Endothelial cell of hepatic sinusoid (primary cell): ENCODE measurements around the gene SUCLG2.

Experiments used
- in situ Hi-C: cut with HindIII; loops from 2 replicates; pipeline ENCODE4 v1.10.0; 2017; ENCODE audit warnings: low sequenced_read_pairs

SUCLG2 gene

GRCh38 chr3:67462187-67462586 is 192.2 kb downstream of the SUCLG2 start:
- in situ Hi-C loops, result no loop called here

- in situ Hi-C loops, result no loop called here
Observed at GRCh38 chr3:67461667-67462142, 192.7 kb downstream of the SUCLG2 start.

DNA sequence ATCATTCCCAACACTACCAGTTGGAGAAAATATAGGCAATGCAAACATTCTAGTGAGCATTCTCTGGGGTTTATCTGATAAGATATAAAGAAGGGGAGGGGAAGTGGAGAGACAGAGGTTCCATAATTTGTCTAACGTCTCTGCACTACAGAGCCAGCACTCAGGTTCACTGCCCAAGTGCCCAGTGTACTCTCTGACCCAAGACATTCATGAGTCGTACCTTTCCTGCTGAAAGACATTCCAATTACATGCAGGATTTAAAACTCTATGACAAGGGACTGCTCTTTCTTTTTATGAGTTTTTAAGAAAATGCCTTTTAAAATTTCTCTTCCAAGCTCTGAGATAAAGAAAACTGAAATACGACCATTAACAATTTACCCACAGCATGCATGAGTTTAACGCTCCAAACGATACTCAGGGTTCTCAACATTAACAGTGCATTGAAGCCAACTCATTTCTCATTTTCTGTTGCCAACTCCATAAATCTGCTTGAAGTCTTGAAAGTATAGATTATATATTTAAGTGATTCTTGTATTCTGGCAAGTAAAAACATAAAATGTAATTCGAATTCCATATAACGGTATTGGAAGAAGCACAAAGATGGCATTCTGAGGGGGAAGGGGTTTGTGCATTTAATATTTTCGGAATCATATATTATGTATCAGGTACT is 193.4 kb downstream of the SUCLG2 start:
- in situ Hi-C loops, result no loop called here

DNA sequence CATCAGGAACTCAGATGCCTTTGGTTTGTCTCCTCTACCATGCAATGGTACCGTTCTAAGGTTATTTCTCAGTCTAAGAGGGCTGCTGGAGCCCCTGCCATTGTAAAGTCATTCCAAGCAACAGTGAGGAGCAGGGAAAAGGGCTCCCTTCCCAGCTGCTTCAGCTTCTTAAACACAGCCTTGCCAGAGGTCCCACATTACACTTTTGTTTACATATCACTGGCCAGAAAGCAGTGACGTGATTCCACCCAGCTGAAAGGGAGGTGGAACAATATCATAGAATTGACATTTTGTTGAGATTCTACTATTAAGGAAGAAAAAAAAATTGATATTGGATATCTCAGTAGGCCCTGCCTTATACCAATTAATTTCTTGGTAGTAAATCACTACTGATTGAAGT is 194.6 kb downstream of the SUCLG2 start:
- in situ Hi-C loops, result no loop called here

DNA sequence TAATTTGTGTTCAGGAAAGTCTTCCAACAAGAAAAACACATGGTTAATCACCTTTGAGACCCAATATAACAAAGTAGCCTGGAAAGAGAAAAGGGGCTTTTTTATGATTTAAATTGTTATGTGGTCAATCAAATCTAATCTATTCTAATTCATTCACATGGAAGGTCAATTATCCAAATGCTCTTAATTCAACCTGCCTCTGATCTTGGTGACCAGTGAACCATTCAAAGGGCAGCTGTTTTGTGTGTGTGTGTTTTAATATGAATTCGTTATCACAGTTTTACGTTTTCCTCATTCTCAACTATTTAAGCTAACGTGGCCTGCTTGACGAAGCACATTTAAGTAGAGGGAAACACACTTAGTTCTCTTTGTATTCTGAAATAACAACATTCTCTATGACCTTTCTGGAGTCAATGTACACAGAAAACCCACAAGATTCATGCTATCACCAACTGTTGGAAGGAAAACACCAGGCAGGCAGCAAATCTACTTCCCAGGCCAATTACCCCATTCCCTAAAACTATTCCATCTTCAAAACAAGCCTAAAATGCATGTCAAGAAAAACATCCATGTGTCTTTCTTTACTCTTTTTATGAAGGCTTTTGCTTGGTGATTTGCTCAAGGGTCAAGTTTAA is 195.4 kb downstream of the SUCLG2 start:
- in situ Hi-C loops, result no loop called here

GRCh38 chr3:67458408-67458807 is 196.0 kb downstream of the SUCLG2 start:
- in situ Hi-C loops, result no loop called here

GRCh38 chr3:67453628-67454027 is 200.8 kb downstream of the SUCLG2 start:
- in situ Hi-C loops, result no loop called here

DNA sequence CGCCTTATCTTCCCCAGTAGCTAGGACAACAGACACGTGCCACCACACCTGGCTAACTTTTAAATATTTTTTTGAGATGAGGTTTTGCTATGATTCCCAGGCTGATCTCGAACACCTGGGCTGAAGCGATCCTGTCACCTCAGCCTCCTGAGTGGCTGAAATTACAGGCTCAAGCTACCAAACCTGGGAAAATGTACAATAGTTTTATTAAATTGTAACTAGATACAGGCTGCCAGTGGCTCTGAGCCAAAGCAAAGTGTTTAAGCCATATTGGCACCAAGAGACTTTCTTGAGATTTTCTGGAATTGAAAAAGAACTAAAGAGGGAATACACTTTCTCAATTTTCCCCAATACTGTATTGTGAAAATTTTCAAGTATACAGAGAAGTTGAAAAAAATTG is 204.3 kb downstream of the SUCLG2 start:
- in situ Hi-C loops, result no loop called here

- in situ Hi-C loops, result no loop called here
Observed at GRCh38 chr3:67447393-67447792, 207.0 kb downstream of the SUCLG2 start.

- in situ Hi-C loops, result no loop called here
Observed at GRCh38 chr3:67437789-67438188, 216.6 kb downstream of the SUCLG2 start.

DNA sequence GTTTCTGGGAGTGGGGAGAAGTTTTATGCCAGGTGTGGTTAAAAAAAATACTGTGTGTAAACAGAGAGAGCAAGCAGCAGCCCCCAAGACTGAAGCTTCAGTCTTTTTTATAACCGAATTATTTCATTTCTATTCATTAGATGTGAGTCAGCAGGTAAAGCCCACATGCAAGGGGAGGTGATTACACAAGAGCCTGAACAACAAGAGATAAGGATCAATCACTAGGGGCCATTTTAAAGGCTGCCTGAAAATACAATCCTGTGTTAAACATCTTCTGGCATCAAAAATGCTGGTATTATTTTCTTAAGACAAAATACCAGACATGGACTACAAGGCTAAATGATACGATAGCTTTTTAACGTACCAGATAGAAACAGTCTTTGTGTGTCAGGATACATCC is 217.3 kb downstream of the SUCLG2 start:
- in situ Hi-C loops, result no loop called here

DNA sequence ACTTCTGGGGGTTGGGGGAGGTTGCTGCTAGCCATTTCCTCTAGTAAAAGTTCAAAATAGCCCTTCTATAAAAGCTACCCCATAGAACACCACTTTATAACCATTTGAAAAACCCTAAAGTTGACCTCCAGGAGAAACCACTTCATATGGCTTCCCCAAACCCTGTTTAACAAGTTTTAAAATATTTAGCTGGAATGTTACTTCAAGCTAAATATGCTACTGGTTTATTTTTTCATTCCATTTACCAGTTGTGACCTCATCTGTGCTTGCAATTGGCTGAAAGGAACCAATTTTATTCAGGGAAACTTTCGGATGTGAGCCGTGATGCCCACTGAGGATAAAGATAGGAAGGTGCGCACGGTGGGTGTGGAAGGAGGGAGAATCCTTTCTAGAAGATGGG is 221.3 kb downstream of the SUCLG2 start:
- in situ Hi-C loops, result no loop called here

DNA sequence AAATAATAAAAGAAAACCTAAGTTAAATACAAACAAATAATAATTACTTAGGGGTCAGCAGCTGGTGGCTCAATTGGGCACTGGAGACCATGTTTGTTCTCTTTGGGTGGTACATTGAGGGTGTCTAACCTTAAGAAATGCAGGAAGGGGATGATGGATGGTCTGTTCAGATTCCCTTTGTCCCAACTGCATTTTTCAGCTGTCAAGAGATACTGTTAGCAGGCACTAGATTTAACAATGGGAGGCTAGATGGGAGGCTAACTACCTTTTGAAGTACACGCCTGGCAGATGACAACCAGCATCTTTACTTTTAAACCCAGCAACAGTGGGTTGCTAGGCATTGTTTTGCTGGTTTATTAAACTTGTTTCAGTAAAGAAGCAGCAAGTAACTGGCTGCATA is 222.5 kb downstream of the SUCLG2 start:
- in situ Hi-C loops, result no loop called here

GRCh38 chr3:67423722-67424121 is 230.7 kb downstream of the SUCLG2 start:
- in situ Hi-C loops, result no loop called here

DNA sequence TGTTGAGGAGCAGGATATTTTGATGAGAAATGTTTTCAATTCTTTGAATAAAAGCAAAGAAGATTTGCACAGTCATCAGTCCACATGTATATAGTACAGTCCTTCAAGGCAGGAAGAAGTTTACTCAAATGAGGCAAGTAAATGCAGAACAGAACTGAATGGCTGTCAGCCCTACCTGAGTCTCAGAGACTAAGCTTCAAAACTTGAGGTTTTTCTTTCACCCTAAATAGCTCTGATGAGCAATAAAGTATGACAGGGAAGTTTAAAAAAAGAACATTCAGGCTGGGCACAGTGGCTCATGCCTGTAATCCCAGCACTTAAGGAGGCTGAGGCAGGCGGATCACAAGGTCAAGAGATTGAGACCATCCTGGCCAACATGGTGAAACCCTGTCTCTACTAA is 232.5 kb downstream of the SUCLG2 start:
- in situ Hi-C loops, result no loop called here

DNA sequence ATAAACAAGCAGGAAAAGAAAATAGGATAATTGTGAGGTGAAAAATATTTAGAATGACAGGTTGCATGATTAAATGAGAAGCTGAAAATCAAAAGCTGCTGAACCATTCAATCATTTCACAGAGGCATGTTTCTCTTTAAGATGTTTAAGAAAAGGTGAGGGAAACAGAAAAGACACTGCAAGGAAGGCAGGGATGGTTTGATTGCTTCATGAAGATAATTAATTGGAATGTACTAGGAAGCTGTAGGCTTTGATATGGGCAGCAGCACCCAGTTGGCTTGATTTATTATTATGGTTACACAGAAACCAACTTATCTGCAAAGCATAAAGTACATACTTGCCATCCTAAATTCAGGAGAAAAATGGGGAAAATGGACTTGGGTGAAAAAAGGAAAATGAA is 234.6 kb downstream of the SUCLG2 start:
- in situ Hi-C loops, result no loop called here

DNA sequence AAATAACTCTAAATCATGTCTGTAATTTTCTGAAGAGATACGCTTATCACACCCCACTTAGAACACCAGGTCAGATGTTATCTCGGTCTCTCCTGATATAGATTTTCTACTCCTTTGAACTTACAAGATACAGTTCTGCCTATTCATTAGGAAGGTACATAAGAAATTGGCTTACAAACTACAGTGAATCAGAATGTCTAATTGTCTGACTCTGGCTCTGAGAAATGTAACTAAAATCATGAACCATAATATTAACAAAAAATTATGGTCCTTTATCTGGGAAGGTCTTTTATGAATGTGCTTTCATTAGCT is 235.2 kb downstream of the SUCLG2 start:
- in situ Hi-C loops, result no loop called here

GRCh38 chr3:67418426-67419217 is 235.8 kb downstream of the SUCLG2 start:
- in situ Hi-C loops, result no loop called here

GRCh38 chr3:67416703-67417102 is 237.7 kb downstream of the SUCLG2 start:
- in situ Hi-C loops, result no loop called here

DNA sequence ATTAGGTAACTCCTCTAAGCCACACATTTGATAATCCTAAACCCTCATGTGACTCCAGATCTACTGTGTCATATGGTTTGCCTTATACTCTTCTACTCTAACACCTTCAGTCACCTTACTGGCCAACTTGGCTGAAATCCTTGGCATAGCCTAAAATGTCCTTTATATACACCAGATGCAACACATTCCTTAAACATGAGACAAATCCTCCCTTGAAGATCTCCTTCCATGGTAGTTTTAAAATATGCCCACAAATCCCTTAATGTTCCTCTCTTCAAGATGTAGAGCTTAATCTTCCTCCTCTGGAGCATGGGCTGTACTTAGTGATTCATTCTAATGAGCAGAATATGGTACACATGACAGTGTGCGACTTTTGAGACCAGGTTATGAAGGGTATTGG is 238.9 kb downstream of the SUCLG2 start:
- in situ Hi-C loops, result no loop called here

- in situ Hi-C loops, result no loop called here
Observed at GRCh38 chr3:67414740-67415139, 239.7 kb downstream of the SUCLG2 start.

DNA sequence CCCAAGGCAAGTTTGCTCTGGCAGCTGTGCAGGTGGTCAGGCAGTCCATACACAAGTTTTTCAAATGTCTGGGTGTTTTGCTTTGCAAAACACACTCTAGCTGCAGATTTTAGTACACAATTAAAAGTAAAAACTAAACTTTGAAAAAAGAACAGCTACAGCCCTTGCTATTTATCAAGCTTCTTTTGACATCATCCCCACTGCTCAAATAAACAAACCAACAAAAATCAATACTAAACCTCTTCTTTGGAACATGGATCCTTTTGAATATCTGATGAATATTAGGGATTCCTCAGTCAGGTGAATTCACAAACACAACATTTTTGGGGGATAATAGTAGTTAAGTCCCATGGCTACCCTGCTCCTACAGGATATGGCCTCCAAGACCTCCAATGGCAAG is 249.2 kb downstream of the SUCLG2 start:
- in situ Hi-C loops, result no loop called here
